Posterior cingulate gyrus (tissue), 11 donors: Measurements from ENCODE around the gene PPP1R2B.

ENCODE experiments used
- DNase-seq, 10 donors: peaks; one replicate each; pipeline versions ENCODE4 v3.0.0 to v3.0.0-alpha.2; 2020 to 2021; ENCODE audit warnings: mixed read lengths in 3 of 10
- intact Hi-C: fragments of 100-400 bp; cut with DNase I; formaldehyde crosslinking; loops from one replicate; pipeline ENCODE4 v1.15.1; 2023

Gene PPP1R2B

GRCh38 chr5:156865427-156865826, 15.3 kb downstream of the PPP1R2B start:
- DNase-seq, result no peak
- intact Hi-C loops, result no loop called here

GRCh38 chr5:156870498-156870839, 20.4 kb downstream of the PPP1R2B start:
- intact Hi-C loops, result no loop called here
- no peak for DNase-seq

- no peak for DNase-seq
- intact Hi-C loops, result no loop called here
Measured at GRCh38 chr5:156871212-156871611, 21.1 kb downstream of the PPP1R2B start.

- DNase-seq, result no peak
- intact Hi-C loops, result no loop called here
Measured at GRCh38 chr5:156879665-156880285, 29.7 kb downstream of the PPP1R2B start.

GRCh38 chr5:156883316-156883875, 33.3 kb downstream of the PPP1R2B start:
- intact Hi-C loops, result no loop called here
- no peak for DNase-seq

GRCh38 chr5:156888520-156888919, 38.4 kb downstream of the PPP1R2B start:
- no peak for DNase-seq
- intact Hi-C loops, result no loop called here

- DNase-seq, result no peak
- intact Hi-C loops, result no loop called here
Measured at GRCh38 chr5:156892223-156892622, 42.1 kb downstream of the PPP1R2B start.

- DNase-seq, result no peak
- intact Hi-C loops, result no loop called here
Measured at GRCh38 chr5:156892864-156893263, 42.8 kb downstream of the PPP1R2B start.

- intact Hi-C loops, result no loop called here
- no peak for DNase-seq
Measured at GRCh38 chr5:156893517-156893916, 43.4 kb downstream of the PPP1R2B start.

- no peak for DNase-seq
- intact Hi-C loops, result no loop called here
Measured at GRCh38 chr5:156896546-156896945, 46.5 kb downstream of the PPP1R2B start.
